Activated CD4-positive, alpha-beta T cell treated with anti-CD3 and anti-CD28 coated beads, Interleukin-2, Interleukin-4, amounts not matched to agents 100 ng/mL and 50 ng/mL, durations not matched to agents 16 hours and 8 hours (primary cell): Measurements from ENCODE around the gene KSR2.
"Not testable (repeated sequence)": the region's sequence is repeated elsewhere in the genome, so short reads cannot be mapped to it uniquely, and the experiment has no call there.

Experiments
- DNase-seq: peaks from one replicate; pipeline ENCODE4 v3.0.0-alpha.2; 2020; ENCODE audit warnings: low spot score

The KSR2 gene

DNA sequence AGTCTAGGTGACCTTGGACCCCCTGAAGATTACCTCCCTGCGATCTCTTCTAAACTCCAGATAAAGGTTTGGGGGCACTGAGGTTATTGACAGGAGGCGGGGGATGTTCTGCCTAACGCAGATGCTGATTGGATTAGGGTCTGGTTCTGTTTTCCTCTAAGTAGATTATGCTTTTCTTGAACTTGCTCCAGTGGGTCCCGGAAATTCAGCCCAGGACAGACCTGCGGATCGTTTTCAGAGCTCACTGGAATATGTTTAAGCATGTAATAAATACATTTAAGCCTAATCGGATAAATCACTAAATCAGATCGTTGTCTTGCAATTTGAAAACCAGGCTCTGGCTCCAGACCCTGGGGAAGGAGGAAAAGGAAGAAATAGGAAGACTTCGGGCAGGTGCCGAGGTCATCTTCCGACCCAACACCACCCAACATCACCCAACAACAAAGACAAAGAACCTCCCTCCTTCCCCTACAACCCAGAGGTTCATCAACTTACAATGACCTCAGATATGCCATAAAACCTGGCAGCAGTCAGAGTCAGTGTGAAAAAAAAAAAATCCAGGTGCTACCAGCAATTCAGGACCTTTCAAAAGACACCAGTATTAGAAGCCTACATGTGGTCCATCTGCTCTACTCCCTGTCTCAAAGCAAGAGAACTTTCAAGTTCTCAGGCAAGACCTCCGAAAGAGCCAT lies 148.4 kb downstream of the KSR2 start:
- no peak for DNase-seq

DNA sequence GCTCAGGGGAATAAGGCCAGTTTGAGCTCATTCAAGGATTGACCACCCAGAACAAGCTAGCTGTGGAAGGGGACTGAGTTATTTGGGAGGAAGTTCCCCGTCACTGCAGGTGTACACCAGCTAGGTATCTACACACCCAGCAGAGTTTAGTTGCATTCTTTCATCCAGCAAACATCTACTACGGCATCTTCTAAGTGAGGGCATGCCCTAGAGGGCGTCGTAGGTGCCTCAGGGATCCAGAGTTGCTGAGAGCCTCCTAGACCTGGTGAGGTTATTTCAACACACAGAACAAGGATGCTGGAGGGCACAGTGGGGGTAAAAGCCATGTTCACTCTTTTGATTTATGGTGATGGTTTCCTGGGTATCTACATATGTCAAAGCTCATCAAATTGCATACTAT lies 149.6 kb downstream of the KSR2 start:
- DNase-seq, result no peak

DNA sequence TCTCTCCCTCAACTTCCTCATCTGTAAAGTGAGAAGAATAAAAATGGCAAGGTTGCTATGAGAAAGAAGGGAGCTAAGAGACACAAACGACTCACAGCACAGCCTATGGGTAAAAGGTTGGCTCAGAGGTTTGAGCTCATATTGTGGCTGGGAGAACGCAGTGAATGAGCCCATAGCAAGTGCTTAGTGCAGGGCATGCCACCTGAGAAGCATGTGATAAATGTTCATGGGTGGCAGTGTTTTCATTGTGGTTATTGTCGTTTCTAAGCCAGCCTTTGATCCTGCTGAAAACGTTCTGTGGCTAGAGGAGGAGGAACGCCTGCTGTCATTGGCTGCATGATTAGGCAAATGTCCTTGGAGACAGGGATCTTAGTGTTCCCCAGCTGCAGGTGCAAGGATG lies 150.4 kb downstream of the KSR2 start:
- no peak for DNase-seq

DNA sequence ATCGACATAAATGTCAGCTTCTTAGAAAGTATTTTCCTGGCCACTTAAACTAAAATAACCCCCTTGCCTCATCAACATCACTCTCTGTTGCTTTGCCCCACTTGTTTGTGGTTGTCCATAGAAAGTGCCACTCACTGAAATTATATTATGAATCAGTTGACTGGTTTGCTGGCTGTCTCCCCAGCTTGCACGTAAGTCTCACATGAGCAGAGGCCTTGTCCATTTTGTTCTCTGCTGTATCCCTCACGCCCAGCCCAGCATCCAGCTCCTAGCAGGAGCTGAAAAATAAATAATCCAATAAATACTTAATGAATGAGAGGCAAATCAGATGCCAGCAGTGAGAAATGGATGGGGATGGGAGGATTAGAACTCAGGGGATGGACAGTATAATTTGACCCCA lies 159.3 kb downstream of the KSR2 start:
- DNase-seq, result no peak

DNA sequence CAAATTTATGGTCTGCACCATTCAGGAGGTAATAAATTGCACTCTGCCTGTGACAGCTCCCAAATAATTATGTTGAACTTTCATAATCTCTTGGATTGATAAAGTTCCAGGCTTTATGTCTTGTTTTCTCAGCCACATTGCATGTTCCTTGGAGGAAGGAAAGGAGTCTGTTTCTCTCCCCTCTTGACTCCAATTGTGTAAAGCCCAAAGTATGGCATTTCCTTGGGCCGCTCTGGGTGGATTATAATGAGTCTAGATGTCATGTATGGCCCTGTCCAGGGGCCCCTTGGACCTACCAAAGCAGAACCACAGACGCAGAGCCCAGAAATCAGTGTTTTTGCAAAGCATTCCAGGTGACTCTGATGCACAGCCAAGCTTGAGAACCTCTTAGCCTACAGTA lies 160.8 kb downstream of the KSR2 start:
- no peak for DNase-seq

DNA sequence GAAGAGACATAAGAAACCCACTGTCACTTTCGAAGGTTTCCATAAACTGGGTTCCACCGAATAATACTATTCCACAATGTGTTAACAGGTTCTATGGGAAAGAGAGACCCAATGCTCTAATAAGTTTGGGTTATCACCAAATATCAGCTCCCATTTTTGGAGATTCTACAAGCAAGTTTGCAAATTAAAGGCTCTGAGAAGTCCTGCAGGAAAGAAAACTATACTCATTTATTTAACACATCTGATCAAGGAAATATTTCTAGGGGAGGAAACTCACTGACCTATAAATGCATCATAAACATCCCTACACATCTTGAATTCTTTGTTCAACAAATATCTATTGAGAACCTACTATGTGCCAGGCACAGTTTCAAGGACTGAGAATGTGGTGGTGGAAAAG lies 161.4 kb downstream of the KSR2 start:
- no peak for DNase-seq

DNA sequence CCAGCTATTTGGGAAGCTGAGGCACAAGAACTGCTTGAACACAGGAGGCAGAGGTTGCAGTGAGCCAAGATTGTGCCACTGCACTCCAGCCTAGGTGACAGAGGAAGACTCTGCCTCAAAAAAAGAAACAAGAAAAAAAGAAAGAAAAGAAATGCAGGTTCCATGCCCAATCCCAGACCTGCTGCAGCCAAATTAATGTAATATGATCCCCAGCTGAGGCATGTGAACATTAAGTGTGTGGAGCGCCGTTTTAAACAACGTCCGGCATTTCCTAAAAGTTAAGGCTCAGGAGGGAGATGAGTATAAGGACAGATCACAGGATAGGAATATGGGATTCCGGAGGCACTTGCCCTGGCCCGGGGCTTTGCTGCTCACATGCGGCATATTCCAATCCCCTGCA lies 162.9 kb downstream of the KSR2 start:
- no peak for DNase-seq

DNA sequence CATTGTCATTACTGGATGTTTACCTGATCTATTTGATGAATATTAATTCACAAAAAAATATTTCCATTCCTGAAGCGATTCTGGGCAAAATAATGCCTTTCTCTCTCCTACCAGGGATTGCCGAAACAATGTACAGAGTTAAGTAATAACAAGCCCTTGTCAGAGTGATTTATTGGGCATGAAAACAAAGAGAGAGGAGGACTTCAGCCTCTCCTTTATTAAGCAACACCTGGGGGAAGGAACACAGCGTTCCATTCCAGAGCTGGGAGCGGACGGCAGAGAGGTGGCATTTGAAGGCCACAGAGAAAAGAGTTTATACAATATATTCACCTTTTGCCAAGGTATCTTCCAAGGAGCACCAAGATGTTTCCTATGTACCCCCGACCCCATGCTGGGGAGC lies 165.8 kb downstream of the KSR2 start:
- no peak for DNase-seq

DNA sequence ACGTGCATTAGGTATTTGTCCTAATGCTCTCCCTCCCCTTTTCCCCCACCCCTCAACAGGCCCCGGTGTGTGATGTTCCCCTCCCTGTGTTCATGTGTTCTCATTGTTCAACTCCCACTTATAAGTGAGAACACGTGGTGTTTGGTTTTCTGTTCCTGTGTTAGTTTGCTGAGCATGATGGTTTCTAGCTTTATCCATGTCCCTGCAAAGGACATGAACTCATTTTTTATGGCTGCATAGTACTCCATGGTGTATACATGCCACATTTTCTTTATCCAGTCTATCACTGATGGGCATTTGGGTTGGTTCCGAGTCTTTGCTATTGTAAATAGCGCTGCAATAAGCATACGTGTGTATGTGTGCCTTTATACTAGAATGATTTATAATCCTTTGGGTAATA lies 168.1 kb downstream of the KSR2 start:
- not testable (repeated sequence) for DNase-seq

DNA sequence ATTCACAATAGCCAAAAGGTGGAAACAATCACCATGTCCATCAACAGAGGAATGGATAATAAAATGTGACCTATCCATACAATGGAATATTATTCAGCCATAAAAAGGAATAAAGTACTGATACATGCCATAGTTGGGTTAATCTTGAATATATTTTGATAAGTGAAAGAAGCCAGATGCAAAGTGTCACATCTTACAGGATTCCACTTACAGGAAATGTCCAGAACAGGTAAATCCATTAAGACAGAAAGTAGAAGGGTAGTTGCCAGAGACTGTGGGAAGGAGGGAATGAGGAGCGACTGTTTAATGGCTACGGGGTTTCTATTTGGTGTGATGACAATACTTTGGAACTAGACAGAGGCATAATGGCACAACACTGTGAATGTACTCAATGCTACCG lies 171.6 kb downstream of the KSR2 start:
- no peak for DNase-seq

DNA sequence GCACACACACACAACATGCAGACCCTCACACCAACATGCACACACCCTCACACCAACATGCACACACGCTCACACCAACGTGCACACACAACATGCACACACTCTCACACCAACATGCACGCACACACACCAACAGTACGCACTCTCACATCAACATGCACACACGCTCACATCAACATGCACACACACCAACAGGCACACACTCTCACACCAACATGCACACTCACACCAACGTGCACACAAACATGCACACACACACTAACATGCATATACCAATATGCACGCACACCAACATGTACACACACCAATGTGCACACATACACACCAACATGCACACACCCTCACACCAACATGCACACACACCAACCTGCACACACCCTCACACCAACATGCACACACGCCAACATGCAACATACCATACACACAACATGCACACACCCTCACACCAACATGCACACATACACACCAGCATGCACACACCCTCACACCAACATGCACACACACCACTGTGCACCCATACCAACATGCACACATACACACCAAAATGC lies 175.8 kb downstream of the KSR2 start:
- DNase-seq, result no peak

DNA sequence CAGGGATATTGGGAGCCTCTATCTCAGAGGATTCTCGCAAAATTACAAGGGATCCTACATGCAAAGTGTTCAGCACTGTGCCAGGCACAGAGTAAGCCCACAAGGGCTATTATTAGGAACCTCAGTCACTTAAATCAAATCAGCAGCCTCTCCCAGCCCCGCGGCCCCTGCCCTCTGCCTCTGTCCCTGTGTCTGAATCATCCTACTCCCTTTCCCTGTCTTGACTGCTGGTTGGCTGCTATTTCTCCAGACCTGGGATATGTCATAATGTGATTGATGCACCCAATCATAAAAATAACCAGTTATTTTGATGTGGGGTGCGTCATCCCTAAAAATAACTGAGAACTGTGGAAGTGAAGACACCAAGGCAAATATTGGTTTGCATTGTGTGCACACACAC lies 176.3 kb downstream of the KSR2 start:
- no peak for DNase-seq

DNA sequence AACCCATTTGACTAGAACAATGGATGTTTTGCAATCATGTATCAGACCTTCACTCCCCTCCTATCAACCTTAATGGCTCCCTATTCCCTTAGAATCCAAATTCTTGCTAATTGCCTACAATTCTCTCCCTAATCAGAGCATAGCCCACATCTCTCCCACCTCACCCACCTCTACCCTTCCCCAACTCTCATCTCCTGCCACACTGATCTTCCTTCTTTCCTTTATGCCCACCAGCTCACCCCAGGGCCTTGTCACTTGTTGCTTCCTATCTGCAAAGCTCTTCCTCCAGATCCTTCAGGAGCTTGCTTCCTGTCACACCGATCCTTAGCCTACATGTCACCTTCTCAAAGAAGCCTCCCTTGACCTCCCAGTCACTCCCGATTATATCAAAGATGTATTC lies 177.8 kb downstream of the KSR2 start:
- DNase-seq, result no peak

DNA sequence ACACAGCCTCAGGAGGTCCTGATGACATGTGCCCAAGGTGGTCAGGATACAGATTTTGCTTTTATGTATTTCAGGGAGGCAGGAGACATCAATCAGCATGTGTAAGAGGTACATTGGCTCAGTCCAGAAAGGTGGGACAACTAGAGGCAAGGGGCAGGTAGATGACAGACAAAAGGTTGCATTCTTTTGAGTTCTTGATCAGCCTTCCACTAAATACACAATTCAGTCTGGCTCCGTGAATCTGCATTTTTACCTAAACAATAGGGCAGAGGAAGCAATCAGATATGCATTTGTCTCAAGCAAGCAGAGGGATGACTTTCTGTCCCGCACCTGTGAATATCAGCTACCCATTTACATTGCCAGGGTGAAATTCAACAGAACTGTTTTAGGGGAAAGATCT lies 178.6 kb downstream of the KSR2 start:
- no peak for DNase-seq

DNA sequence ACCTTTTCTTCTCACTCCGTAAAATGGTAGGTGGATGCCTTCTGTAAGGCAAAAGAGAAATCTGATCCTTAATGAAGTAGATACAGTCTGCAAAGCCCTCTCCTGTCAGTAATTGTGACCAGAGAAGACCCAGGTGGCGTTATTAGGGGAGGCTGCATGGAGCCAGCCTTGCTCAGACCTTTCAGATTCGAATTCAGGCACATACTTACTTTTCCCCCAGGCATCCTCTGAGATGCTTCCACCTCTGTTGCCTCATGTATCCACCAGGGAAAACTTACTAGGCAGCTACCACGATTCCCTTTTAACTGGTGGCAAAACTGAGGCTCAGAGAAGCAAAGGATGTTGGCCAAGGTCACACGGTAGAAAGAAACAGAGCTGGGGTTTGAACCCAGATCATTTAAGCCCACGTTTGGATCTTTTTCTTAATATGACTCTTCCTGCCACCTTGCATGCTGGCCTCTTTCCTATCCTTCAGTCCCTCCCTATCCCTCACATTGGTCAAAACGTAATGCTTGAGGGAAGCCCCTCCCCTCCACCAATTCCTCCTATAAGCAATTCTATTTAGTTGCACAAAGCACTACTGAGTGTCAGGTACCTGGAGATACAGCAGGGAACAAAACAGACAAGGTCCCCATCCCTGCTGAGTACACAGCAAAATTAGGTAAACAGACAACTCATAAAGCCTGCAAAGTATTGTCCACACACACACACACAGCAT lies 179.4 kb downstream of the KSR2 start:
- no peak for DNase-seq

DNA sequence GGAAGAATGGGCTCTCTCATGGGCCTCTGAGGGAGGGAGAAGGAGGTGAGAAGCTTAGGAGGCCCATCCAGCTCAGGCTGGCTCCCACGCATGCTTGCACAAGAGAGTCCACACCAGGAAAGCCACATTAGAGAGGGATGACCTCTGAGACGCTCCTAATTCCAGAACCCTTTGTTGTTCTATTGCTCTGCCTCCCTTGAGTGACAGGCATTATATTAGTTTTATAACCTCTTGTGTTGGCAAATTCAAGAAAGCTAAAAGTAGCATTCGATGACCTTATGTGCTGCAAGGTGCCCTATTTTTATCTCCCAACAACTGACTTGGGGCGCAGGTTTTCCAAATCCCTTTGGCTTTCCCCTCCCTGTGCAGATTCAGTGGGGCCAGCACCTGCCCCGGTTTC lies 190.1 kb downstream of the KSR2 start:
- no peak for DNase-seq

DNA sequence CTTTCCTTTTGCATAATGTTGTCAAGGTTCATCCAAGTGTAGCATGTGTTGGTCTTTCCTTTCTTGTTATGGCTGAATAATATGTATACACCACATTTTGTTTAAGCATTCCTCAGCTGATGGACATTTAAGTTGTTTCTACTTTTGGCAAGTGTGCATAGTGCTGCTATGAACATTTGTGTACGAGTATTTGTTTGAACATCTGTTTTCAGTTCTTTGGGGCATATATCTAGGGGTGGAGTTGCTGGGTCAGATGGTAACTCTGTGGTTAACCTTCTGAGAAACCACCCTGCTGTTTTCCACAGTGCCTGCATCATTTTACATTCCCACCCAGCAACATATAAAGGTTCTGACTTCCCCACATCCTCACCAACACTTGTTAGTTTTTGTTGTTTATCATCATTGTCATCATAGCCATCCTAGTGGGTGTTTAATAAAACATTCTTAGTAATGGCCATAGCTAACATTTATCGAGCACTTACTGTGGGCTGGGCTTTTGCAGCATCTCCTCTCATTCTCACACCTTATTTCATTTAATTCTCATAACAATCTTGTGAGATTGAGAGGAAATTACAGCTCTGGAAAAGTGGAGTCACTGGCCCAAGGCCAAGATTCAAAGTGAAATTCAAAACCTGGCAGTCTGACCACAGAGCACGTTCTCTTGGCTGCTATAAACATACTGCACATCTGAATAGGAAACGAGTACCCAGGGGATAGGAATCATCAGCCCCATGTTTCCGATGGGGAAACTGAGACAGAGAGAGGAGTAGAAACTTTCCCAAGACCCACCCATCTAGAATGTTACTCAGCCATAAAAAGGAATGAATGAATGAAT lies 193.6 kb downstream of the KSR2 start:
- DNase-seq, result peak; percentile 4

DNA sequence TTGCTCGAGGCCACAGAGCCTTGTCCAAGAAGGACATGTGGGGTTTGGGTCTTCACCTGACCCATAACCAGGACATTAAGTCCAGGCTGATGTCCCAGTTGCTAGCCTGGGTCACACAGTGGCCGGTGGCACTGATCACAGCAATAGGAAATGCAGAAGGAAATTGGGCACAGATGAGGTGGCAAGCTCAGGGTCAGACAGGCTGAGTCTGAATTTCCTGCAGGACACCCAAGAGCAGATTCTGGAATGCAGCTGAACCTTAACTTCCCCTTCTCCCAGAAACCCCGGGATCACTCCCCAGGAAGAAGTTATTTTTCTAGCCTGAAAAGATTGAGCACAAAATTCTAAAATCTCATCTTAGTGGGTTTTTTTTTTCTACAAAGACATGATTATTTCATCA lies 199.9 kb downstream of the KSR2 start:
- DNase-seq, result no peak

DNA sequence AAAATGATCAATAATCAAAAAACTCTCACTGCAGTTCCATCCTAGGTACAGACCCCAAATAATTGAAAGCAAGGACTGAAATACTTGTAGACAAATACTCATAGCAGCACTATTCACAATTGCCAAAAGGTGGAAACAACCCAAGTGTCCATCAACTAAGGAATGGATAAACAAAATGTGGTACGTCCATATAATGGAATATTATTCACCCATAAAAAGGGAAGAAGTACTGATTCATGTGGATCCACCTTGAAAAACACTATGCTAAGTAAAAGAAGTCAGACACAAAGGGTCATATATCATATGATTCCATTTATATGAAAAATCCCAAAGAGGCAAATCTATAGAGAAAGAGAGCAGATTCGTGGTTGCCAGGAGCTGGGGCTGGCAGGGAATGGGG lies 202.8 kb downstream of the KSR2 start:
- no peak for DNase-seq

DNA sequence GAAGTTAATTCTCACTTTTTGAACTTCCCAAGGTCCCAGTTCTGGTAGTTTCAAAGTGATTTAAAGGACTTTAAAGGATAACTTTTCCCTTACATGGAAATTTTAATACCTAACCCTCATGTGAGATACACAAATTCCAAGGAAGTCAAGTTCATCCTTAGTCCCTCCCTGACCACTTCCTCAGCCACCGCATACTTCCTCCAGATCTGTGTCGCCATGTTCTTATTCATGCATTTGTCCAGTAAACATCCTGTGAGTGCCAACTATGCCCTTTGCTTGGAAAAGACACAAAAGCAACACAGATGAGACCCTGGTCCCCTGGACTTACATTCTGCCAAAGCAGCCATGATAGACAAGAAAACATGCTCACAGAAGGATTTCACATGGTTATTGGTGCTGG lies 206.6 kb downstream of the KSR2 start:
- DNase-seq, result no peak

DNA sequence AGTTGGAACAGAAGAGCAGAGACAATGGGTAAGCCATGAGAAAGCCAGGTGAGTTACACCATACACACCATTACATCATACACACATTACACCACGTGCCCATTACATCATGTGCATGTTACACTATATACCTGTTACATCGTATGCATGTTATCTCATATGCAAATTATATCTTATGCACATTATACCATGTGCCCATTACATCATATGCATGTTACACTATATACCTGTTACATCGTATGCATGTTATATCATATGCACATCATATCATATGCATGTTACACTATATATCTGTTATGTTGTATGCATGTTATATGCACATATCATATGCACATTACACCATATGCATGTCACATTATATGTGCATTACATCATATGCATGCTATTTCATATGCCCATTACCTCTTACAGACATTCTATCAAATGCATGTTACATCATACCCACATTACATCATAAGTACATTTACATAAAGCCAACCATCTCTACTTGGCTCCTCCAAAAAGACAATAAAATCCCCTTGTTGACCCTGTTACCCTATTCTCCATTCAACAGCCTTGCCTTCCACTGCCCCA lies 207.2 kb downstream of the KSR2 start:
- DNase-seq, result no peak

DNA sequence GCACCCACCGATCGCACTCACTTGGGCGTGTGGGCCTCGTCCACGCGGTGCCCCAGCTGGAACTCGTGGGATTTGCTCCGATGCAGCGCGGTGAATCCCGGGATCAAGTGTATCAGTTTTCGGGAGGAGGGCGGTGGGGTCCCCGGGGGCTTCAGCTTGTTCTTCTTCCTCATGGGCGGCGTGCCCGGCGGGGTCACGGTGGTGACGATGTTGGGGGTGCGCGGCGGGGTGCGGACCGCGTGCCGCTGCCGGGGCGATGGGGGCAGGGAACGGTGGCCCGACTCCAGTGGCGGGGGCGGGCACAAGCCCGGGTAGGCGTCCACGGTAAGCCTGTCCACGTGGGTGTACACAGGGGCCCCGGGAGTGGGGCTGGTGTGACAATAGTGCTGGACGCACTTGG lies 207.8 kb downstream of the KSR2 start:
- DNase-seq, result no peak

DNA sequence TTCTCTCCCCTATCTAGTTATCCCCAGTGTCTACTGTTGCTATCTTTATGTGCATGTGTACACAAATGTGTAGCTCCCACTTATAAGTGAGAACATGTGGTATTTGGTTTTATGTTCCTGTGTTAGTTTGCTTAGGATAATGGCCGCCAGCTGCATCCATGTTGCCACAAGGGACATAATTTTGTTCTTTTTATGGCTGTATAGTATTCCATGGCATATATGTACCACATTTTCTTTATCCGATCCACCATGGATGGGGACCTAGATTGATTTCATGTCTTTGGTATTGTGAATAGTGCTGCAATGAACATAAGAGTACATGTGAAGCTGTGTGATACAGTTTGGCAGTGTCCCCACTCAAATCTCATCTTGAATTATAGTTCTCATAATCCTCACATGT lies 218.1 kb downstream of the KSR2 start:
- no peak for DNase-seq
